Measurements from ENCODE around the gene XRCC4.

XRCC4 gene

DNA sequence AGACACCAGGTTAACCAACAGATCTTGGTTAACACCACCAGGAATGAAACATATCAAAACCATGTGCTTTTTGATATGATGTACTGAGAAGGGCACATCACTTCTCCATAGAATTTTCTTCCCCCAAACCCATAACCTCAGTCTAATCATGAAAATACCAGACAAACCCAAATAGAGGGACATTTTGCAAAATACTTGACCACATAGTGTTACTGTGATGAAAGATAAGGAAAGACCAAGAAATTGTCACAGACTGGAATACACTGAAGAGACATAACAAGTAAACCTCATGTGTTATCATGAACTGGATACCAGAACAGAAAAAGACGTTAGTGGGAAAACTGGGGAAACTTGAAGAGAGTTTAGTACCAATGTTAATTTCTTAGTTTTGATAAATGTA lies 319.3 kb downstream of the XRCC4 start:
- no peak for DNase-seq

DNA sequence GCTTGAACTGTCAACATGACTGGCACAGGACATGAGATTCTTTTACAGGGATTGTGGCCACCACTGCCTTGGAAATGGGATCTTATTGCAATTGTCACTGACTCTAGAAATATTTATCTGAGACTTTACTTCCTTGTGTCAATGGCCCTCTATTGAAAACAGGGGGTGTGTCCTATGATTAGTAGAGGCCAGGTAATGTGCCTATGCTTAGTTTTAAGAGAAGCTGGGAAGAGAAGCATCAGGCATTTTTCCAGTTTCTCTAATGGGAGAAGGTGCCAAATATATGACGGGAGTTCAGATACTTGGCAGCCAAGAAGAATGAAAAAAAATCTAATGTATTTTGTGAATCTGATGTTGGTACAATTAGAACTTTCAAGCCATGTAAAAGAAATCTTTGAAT lies 320.3 kb downstream of the XRCC4 start:
- no peak for DNase-seq

DNA sequence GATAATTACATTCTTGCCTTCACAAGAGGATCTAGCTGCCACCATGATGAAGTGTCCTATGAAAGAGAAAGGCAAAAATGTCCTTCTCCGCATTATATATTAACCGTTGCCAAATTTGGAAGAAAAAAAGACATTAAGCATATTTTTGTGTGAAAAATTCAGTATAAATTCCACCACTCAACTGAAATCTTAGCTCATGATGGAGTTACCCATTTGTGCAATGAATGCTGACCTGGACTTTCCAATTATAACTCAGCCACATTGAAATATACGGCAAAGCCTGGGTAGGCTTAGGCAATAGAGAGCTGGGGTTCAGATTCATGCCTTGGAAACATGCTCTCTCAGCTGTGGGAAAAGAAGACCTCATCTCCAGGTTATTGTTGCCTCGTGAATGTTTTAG lies 322.9 kb downstream of the XRCC4 start:
- DNase-seq: no peak

DNA sequence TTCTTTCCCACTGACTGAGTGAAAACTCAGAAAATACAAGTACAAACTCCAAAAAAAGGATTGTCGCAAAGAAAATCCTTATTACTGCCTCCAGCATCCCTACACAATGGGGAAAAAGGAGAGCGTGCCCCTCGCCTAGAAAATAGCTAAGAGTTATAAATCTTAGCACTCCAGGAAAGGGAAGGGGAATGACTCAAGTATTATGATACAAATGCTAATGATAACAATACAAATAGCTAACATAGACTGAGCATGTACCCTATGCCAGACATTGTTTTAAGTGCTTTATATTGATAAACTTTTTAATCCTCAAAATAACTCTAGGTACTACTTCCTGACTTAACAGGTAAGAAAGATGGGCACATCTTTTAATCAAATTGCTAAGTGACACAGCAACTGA lies 323.4 kb downstream of the XRCC4 start:
- no peak for DNase-seq

DNA sequence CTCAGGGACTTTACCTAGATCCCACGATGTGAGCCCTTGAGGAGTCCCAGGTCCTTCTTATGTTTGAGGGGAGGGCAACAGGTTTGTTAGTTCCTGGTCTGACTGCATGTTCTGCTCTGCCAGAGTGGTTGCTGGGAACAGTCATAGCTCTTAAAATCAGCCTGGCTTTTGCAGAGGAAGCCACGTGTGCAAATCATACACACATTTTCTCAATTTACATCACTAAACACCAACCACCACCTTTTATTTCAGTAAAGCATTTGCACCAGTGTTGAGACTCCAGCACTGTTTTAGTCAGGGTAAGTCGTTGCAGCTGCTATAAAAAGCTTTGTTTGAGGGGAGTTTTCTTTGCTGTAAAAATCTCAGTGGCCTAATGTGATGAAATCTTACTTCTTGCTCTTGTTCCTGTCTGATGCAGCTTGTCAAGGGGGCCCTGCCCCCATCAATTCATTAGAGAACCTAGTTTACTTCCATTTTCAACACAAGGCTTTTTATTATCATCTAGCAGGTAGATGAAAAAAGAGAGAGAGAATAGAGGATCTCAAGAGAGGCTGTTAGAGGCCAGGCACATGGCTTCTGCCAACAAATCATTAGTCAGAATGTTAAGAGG lies 323.9 kb downstream of the XRCC4 start:
- DNase-seq: no peak

DNA sequence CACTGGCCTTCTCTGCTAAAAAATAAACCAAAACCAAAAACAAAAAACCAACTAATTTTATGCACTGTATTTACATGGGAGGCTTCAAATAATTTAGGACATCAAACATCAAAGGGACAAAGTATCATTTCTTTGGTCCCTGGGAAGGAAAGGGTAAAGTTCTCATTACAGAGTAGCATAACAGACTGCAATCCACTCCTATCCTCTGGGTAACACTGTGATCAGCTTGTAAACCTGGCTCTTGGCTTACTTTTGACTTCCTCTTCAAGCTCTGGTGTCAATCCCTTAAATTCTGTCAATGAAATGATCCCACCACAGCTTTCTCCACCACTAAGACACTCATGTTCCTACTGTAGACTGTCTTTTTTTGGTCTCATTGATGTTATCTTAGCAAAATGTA lies 324.4 kb downstream of the XRCC4 start:
- no peak for DNase-seq
